NCI-H2171 (cell line): ENCODE results near the gene SAMSN1.

Experiments used
- DNase-seq: peaks from one replicate; lab custom pipeline; 2025; lab: John Stamatoyannopoulos, UW

SAMSN1 gene

GRCh38 chr21:14545906-14546480, at the start of gene SAMSN1:
SAMSN1 (minus strand) TSS chr21:14546315; CDS start chr21:14546261, 54 bp downstream.
- no peak for DNase-seq

- no peak for DNase-seq
Measured at GRCh38 chr21:14595449-14595848, 49.3 kb upstream of the SAMSN1 start.

- DNase-seq = no peak
Measured at GRCh38 chr21:14594967-14595366, 48.9 kb upstream of the SAMSN1 start.

- no peak for DNase-seq
Measured at GRCh38 chr21:14593230-14593629, 47.1 kb upstream of the SAMSN1 start.

GRCh38 chr21:14592296-14593000, 46.3 kb upstream of the SAMSN1 start:
- no peak for DNase-seq

- DNase-seq = no peak
Measured at GRCh38 chr21:14591882-14592281, 45.8 kb upstream of the SAMSN1 start.

GRCh38 chr21:14591377-14591776, 45.3 kb upstream of the SAMSN1 start:
- no peak for DNase-seq

- DNase-seq = no peak
Measured at GRCh38 chr21:14589855-14590563, 43.9 kb upstream of the SAMSN1 start.

- DNase-seq = no peak
Measured at GRCh38 chr21:14587266-14587665, 41.2 kb upstream of the SAMSN1 start.

GRCh38 chr21:14585122-14585521, 39.0 kb upstream of the SAMSN1 start:
- DNase-seq = no peak

GRCh38 chr21:14584357-14585095, 38.4 kb upstream of the SAMSN1 start:
- DNase-seq = no peak

GRCh38 chr21:14583629-14584255, 37.6 kb upstream of the SAMSN1 start:
- DNase-seq = no peak

GRCh38 chr21:14582934-14583628, 37.0 kb upstream of the SAMSN1 start:
- no peak for DNase-seq

- DNase-seq = no peak
Measured at GRCh38 chr21:14581902-14582457, 35.9 kb upstream of the SAMSN1 start.

GRCh38 chr21:14573244-14573643, 27.1 kb upstream of the SAMSN1 start:
- DNase-seq = no peak

GRCh38 chr21:14572204-14572780, 26.2 kb upstream of the SAMSN1 start:
- DNase-seq = no peak

- no peak for DNase-seq
Measured at GRCh38 chr21:14569868-14570267, 23.8 kb upstream of the SAMSN1 start.

GRCh38 chr21:14569026-14569621, 23.0 kb upstream of the SAMSN1 start:
- no peak for DNase-seq

- DNase-seq = no peak
Measured at GRCh38 chr21:14567331-14568279, 21.5 kb upstream of the SAMSN1 start.
